IMR-90 (cell line): ENCODE results near the gene SDHA. TPM values are rescaled to one million over a fixed set of nuclear protein-coding genes. Genes with fewer than 3 reads are reported as not detected.

ENCODE experiments used
- ATAC-seq: fragments of 200-7000 bp; cut with Tn5 transposase; 2 replicates; pipeline ENCODE4 v1.9.1; 2020; ENCODE audit warnings: low read depth, mild to moderate bottlenecking, moderate library complexity
- BruUV-seq: library from RNA; stranded (reverse); fragments of 400-500 nt; replicated peaks from 2 replicates; lab custom pipeline; 2021; lab: Mats Ljungman, UMichigan
- CTCF ChIA-PET: fragments of 300-600 bp; formaldehyde crosslinking; extraction: SDS; loops from one replicate; lab custom pipeline; 2021; ENCODE audit warnings: antibody characterized with exemption; lab: Yijun Ruan, JAX
- POLR2A ChIA-PET: fragments of 300-600 bp; sonication (Branson Sonifier 250); formaldehyde crosslinking; loops from one replicate; lab custom pipeline; 2022; ENCODE audit warnings: antibody characterized with exemption; ENCODE audit not compliant: unreplicated experiment; lab: Charles Lee
- DNase-seq: peaks from one replicate; pipeline ENCODE4 v3.0.0; 2013
- H2AFZ ChIP-seq: replicated peaks from 2 replicates; pipeline ENCODE3; 2013; ENCODE audit warnings: low read length, mild to moderate bottlenecking; ENCODE audit not compliant: poor library complexity
- H2AK5ac ChIP-seq: 2 replicates; pipeline ENCODE4 v1.6.1; 2013; ENCODE audit warnings: low read depth, low read length, inconsistent platforms
- H2AK9ac ChIP-seq: replicated peaks from 2 replicates; pipeline ENCODE3; 2013; ENCODE audit warnings: mild to moderate bottlenecking, low read depth, low read length, moderate library complexity; ENCODE audit not compliant: poor library complexity
- H2BK120ac ChIP-seq: 2 replicates; pipeline ENCODE4 v1.6.1; 2013; ENCODE audit warnings: low read depth, low read length, inconsistent platforms
- H2BK15ac ChIP-seq: 3 replicates; pipeline ENCODE4 v1.6.1; 2013; ENCODE audit warnings: low read depth, low read length, inconsistent platforms
- H2BK20ac ChIP-seq: 2 replicates; pipeline ENCODE4 v1.6.1; 2013; ENCODE audit warnings: low read depth, mild to moderate bottlenecking, inconsistent platforms, low read length, moderate library complexity
- H2BK5ac ChIP-seq: 2 replicates; pipeline ENCODE4 v1.6.1; 2013; ENCODE audit warnings: mild to moderate bottlenecking, low read depth, low read length, inconsistent platforms; ENCODE audit not compliant: poor library complexity, severe bottlenecking
- H3K14ac ChIP-seq: replicated peaks from 2 replicates; pipeline ENCODE4 v1.6.1; 2013; ENCODE audit warnings: low read depth, low read length, inconsistent platforms
- H3K18ac ChIP-seq: 2 replicates; pipeline ENCODE4 v1.6.1; 2013; ENCODE audit warnings: low read depth, low read length, control low read depth
- H3K23ac ChIP-seq: 2 replicates; pipeline ENCODE4 v1.6.1; 2013; ENCODE audit warnings: low read depth, low read length, inconsistent platforms
- H3K27ac ChIP-seq: 2 replicates; pipeline ENCODE4 v1.5.1; 2013; ENCODE audit warnings: mild to moderate bottlenecking, control low read depth, low read length; ENCODE audit not compliant: insufficient read depth
- H3K27me3 ChIP-seq: 2 replicates; pipeline ENCODE4 v1.6.1; 2013; ENCODE audit warnings: low read length; ENCODE audit not compliant: control insufficient read depth, insufficient read depth
- H3K36me3 ChIP-seq: 2 replicates; pipeline ENCODE4 v1.6.1; 2013; ENCODE audit warnings: low read length, mixed read lengths; ENCODE audit not compliant: control insufficient read depth, insufficient read depth
- H3K4ac ChIP-seq: 2 replicates; pipeline ENCODE4 v1.6.1; 2013; ENCODE audit warnings: low read depth, low read length, inconsistent platforms
- H3K4me1 ChIP-seq: 2 replicates; pipeline ENCODE4 v1.6.1; 2013; ENCODE audit warnings: low read length, mixed read lengths; ENCODE audit not compliant: control insufficient read depth, insufficient read depth
- H3K4me2 ChIP-seq: 2 replicates; pipeline ENCODE4 v1.6.1; 2013; ENCODE audit warnings: low read depth, mild to moderate bottlenecking, control low read depth, low read length, moderate library complexity
- H3K4me3 ChIP-seq: 2 replicates; pipeline ENCODE4 v1.5.1; 2013; ENCODE audit warnings: low read depth, mild to moderate bottlenecking, control low read depth, low read length, moderate library complexity; ENCODE audit not compliant: insufficient read depth
- H3K56ac ChIP-seq: 2 replicates; pipeline ENCODE4 v1.6.1; 2013; ENCODE audit warnings: low read length, inconsistent platforms; ENCODE audit not compliant: insufficient read depth; ENCODE audit errors: extremely low read depth
- H3K79me1 ChIP-seq, 2 experiments: 2 replicates each; pipeline ENCODE4 v1.6.1; 2013; ENCODE audit warnings: low read length in 2 of 2, inconsistent platforms in 1 of 2, low read depth in 1 of 2
- H3K9ac ChIP-seq: 2 replicates; pipeline ENCODE4 v1.6.1; 2013; ENCODE audit warnings: low read depth, low read length, control low read depth
- H3K9me1 ChIP-seq: 2 replicates; pipeline ENCODE4 v1.6.1; 2013; ENCODE audit warnings: low read length, inconsistent platforms; ENCODE audit not compliant: insufficient read depth
- H3K9me3 ChIP-seq: 2 replicates; pipeline ENCODE4 v1.6.1; 2013; ENCODE audit warnings: low read length; ENCODE audit not compliant: control insufficient read depth, insufficient read depth
- H4K20me1 ChIP-seq: 2 replicates; pipeline ENCODE4 v1.6.1; 2013; ENCODE audit warnings: low read length, inconsistent platforms; ENCODE audit not compliant: insufficient read depth
- H4K5ac ChIP-seq: 2 replicates; pipeline ENCODE4 v1.6.1; 2013; ENCODE audit warnings: mild to moderate bottlenecking, low read depth, low read length, control low read depth
- H4K8ac ChIP-seq, 2 experiments: 2 replicates each; pipeline ENCODE4 v1.6.1; 2013; ENCODE audit warnings: low read depth in 2 of 2, low read length in 2 of 2, control low read depth in 1 of 2, inconsistent platforms in 1 of 2
- H4K91ac ChIP-seq: 2 replicates; pipeline ENCODE4 v1.6.1; 2013; ENCODE audit warnings: low read depth, low read length, inconsistent platforms; ENCODE audit not compliant: insufficient read depth
- WGBS, 2 experiments: methylation state at CpG; one replicate each; pipeline versions ENCODE4 v1.1.5 to v1.1.7; 2013; ENCODE audit warnings: missing lambda C conversion rate in 2 of 2; ENCODE audit not compliant: insufficient read length in 1 of 2; ENCODE audit errors: extremely low coverage in 2 of 2; 5-methylcytosine and 5-hydroxymethylcytosine counted together
- dilution Hi-C: fragments of 300-500 bp; cut with HindIII; formaldehyde crosslinking; loops from one replicate; pipeline ENCODE4 v1.14.3; 2018; ENCODE audit warnings: low sequenced_read_pairs; ENCODE audit not compliant: unreplicated experiment
- in situ Hi-C: fragments of 300-500 bp; cut with MboI; formaldehyde crosslinking; loops from 3 replicates; pipeline ENCODE4 v1.14.3; 2019; ENCODE audit warnings: low sequenced_read_pairs, inconsistent platforms, mixed read lengths
- intact Hi-C: fragments of 100-400 bp; cut with micrococcal nuclease; formaldehyde crosslinking; loops from 2 replicates; pipeline ENCODE4 v1.10.0; 2022
- polyA plus RNA-seq, 3 experiments: library from polyadenylated mRNA; depleted of rRNA; stranded (reverse); fragments of >200 nt; gene quantifications; 2 replicates each; pipeline ENCODE4 v1.2.3, GENCODE V29; 2012; ENCODE audit warnings: low replicate concordance in 1 of 3
- total RNA-seq: library from RNA; depleted of rRNA; stranded (reverse); fragments of >200 nt; gene quantifications from 2 replicates; pipeline ENCODE4 v1.2.3, GENCODE V29; 2012
- TF ChIP-seq, protein P1 (sequence below): conservative IDR thresholded peaks from 2 replicates; pipeline ENCODE4 v1.5.1; 2012; ENCODE audit warnings: mild to moderate bottlenecking, low read depth, low read length, improper control_type of control experiment

The SDHA gene
- total and polyA plus RNA-seq, 2 of the 4 experiments (the other 2 are of a cell fraction): 105 to 121 TPM

GRCh38 chr5:187042-187431 is 31.1 kb upstream of the SDHA start:
- CTCF ChIA-PET: no interaction called here
- peaks cover 5% of the 10 kb centered on the region; the same call in 1 of the 2 replicates for H3K9me1 ChIP-seq
- H3K9ac ChIP-seq: no peak overlapping the region
- H3K23ac ChIP-seq: no peak overlapping the region
- H3K27ac ChIP-seq: no peak overlapping the region
- no peak overlapping the region for H3K4ac ChIP-seq
- H2BK120ac ChIP-seq: no peak overlapping the region
- in situ Hi-C loops (no loop called here), dilution Hi-C loops (no loop called here), intact Hi-C loops (no loop called here)
- TF ChIP-seq, protein P1, sequence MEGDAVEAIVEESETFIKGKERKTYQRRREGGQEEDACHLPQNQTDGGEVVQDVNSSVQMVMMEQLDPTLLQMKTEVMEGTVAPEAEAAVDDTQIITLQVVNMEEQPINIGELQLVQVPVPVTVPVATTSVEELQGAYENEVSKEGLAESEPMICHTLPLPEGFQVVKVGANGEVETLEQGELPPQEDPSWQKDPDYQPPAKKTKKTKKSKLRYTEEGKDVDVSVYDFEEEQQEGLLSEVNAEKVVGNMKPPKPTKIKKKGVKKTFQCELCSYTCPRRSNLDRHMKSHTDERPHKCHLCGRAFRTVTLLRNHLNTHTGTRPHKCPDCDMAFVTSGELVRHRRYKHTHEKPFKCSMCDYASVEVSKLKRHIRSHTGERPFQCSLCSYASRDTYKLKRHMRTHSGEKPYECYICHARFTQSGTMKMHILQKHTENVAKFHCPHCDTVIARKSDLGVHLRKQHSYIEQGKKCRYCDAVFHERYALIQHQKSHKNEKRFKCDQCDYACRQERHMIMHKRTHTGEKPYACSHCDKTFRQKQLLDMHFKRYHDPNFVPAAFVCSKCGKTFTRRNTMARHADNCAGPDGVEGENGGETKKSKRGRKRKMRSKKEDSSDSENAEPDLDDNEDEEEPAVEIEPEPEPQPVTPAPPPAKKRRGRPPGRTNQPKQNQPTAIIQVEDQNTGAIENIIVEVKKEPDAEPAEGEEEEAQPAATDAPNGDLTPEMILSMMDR: no peak
- H3K18ac ChIP-seq: no peak overlapping the region
- H2BK15ac ChIP-seq: no peak overlapping the region
- no peak for DNase-seq
- no peak overlapping the region for H4K8ac ChIP-seq
- POLR2A ChIA-PET: no interaction called here
- ATAC-seq: no peak
- H2BK20ac ChIP-seq: no peak overlapping the region
- 90% methylated on average over 2 of the region's 13 CpGs; no CpG with 5 or more reads in 1 of the 2 experiments for WGBS, 2 experiments
- BruUV-seq: no TSS peak
- no peak overlapping the region for H2AFZ ChIP-seq
- no peak overlapping the region for H3K4me2 ChIP-seq
- H3K56ac ChIP-seq: no peak overlapping the region
- no peak overlapping the region for H3K4me3 ChIP-seq
- H4K20me1 ChIP-seq: peaks cover 2% of the 10 kb centered on the region; the same call in 1 of the 2 replicates
- no peak overlapping the region for H2AK9ac ChIP-seq
- no peaks in the 10 kb centered on the region for H3K4me1 ChIP-seq
- no peak overlapping the region for H3K14ac ChIP-seq
- H3K27me3 ChIP-seq: peaks cover 12% of the 10 kb centered on the region; the same call in 1 of the 2 replicates
- H3K36me3 ChIP-seq: no peaks in the 10 kb centered on the region
- no peaks in the 10 kb centered on the region for H3K9me3 ChIP-seq
- no peak overlapping the region for H2AK5ac ChIP-seq
- H2BK5ac ChIP-seq: no peak overlapping the region
- H4K5ac ChIP-seq: no peak overlapping the region
- no peak overlapping the region for H4K91ac ChIP-seq
- no peaks in the 10 kb centered on the region for H3K79me1 ChIP-seq
